Activated naive CD4-positive, alpha-beta T cell treated with Interleukin-2 at 50 U/mL for 16 hours (primary cell): Measurements from ENCODE around the gene MAD1L1.

Source experiments
- DNase-seq: peaks from one replicate; pipeline ENCODE4 v3.0.0-alpha.2; 2020

Gene MAD1L1

GRCh38 chr7:2131341-2131740 is 101.4 kb downstream of the MAD1L1 start:
- DNase-seq: no peak

DNA sequence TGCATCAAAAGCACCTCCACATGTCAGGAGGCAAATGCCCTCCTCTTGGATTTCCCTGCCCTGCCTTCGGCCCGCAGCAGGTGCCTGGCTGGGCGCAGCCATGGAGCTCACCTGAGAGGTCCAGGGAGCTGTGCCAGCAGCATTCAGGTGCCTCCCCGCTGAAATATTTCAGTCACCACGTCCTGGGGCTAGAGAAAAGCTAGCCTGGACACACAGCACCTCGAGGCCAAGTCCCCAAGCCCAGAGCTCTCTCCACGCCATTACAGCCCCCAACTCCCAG is 102.7 kb downstream of the MAD1L1 start:
- no peak for DNase-seq

GRCh38 chr7:2129323-2130095 is 103.2 kb downstream of the MAD1L1 start:
- DNase-seq: no peak

DNA sequence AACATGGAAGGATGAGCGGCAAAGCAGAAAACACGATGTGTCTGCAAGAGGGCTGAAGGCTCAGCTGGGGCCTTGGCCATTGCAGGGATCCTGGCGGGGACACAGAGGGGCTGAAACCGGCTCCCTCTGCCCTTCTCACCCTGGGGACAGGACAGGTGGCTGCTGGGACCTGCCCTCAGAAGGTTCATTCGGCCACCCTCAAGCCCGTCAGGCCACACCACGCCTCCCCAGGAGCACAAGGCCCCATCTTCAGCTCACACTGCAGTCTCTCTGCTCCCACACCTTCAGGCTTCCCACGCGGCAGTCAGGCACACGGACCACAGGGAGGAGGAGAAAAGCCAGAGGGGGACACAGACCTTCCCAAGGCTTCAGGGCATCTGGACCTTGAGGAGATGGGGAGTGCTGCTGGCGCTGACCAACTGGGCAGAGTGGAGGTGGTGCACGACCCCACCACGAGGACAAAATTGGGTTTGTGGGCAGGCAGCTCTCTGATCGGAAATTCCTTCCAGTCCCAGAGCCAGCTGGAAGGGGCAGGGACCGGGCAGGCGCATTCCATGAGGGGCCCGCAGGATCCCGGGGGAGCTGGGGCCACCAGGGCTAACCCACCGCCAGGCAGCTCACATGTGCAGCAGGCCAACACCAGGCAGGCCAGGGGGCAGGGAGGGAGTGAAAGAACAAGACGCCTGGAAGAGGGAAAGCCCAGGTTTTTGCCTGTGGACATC is 104.0 kb downstream of the MAD1L1 start:
- DNase-seq: no peak

DNA sequence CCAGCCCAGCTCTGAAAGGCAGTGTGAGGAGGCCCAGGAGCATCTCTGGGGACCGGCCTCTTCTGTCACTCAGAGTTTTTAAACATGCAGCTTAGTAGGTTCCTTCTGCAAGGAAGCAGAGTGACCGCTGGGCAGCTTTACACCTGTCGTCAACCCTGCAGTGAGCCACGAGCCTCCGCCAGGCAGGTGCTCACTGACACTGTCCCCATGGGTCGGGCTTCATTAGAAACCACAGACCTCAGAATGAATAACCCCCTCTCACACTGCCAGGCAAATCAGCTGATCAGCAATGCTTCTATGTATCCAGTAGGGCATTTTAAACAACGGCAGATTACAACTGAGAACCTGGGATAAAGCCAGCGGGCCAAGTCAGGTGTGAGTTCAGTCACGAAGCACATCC is 106.1 kb downstream of the MAD1L1 start:
- no peak for DNase-seq

DNA sequence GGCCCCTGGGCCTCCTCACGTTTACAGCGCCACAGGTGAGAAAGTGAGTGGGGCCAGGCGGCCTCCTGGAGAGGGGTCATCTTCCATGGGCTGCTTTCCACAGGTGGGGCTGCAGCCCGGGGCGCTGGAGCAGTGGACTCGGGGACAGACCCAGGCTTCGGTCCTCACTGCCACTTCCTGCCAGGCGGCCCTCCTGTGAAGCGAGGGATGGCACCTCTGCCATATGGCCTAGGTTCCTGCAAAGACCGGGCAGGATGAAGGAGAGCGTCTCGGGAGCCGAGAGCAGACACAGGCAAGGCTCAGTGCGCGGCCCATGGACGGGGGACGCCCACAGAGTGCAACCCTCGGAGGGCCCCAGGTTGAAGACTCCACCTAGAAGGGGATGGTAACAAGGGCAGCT is 106.8 kb downstream of the MAD1L1 start:
- no peak for DNase-seq

- DNase-seq: no peak
Measured at GRCh38 chr7:2124604-2125345, 108.0 kb downstream of the MAD1L1 start.

- no peak for DNase-seq
Measured at GRCh38 chr7:2123916-2124315, 108.8 kb downstream of the MAD1L1 start.

DNA sequence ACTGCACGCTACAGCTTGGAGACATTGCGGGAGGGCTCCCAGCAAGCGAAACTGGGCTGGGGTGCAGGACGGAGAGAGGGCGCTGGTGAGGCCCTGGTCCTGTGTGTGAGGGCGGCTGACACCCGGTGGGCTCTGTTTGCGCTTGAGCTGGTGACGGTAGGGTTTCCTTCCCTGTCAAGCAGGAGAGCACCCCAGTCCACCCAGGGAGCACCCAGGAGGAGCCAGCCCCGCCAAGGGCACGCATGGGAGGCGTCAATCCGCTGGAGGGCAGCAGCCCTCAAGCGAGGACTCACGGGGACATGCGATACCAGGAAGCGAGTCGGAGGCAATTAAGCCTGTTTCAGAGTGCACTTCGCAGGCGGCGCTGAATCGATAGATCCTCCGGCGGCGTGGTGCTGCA is 109.4 kb downstream of the MAD1L1 start:
- no peak for DNase-seq

- no peak for DNase-seq
Measured at GRCh38 chr7:2122651-2123050, 110.1 kb downstream of the MAD1L1 start.

GRCh38 chr7:2120841-2121830 is 111.6 kb downstream of the MAD1L1 start:
- DNase-seq: no peak

DNA sequence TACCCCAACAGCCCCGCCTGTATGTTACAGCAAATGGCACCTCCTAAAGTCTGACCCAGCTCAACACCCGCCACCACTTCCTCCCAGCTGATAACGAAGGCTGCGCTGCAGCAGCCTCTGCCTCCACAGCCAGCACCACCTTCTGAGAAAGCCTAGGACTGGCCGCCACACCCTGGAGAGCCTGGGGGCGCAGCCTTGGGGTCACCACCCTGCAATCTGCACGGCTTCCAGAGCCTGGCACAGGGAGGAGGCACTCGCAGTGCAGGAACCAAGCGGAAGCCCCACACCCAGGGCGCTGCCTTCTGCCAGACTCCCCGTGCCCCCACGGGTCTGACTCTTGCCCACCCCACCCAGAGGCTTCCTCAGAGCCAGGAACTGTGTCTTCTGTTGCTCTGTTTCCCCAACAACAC is 112.5 kb downstream of the MAD1L1 start:
- DNase-seq: peak; percentile 36

GRCh38 chr7:2118630-2119190 is 114.0 kb downstream of the MAD1L1 start:
- DNase-seq: no peak

DNA sequence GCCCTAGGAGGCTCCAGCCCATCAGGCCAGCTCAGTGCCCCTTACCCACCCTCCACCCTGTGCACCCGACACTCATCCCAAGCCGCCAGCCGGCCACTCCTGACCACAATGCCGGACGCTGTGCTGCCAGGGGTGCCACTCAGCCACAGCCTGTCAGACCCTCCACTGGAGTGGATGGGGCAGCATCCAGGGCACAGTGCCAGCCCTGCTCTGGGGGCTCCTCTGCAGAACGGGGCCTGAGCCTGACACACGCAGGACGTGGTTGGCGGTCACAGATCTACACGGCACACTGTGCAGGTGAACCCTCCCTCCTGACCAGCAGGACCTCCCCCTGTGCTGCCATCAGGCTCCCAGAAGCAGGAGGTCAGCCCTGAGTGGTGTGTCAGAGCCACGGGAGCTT is 114.7 kb downstream of the MAD1L1 start:
- DNase-seq: no peak

GRCh38 chr7:2117646-2118045 is 115.1 kb downstream of the MAD1L1 start:
- no peak for DNase-seq

DNA sequence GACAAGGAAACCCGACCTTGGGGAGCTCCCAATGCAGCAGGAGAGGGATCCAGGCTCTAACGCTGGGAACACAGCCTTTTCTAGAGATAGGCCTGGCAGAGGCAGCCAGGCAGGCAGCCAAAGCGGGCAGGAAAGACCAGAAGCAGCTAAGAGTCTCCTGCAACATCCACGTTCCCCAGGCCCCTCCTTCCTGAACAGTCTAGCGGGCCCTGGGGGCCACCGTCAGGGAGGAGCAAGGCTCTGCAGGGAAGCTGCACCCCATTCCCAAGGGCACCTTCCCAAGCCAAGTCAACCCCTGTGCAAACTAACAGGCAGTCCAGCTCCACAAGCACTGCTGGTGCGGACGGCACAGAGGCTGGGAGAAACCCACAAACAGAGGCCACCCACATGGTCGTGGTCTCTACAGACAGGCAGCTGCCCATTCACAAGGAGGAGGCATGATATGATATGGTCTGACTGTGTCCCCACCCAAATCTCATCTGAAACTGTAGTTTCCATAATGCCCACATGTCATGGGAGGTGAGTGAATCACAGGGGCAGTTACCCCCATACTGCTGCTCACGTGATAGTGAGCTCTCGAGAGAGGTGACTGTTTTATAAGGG is 115.7 kb downstream of the MAD1L1 start:
- no peak for DNase-seq

DNA sequence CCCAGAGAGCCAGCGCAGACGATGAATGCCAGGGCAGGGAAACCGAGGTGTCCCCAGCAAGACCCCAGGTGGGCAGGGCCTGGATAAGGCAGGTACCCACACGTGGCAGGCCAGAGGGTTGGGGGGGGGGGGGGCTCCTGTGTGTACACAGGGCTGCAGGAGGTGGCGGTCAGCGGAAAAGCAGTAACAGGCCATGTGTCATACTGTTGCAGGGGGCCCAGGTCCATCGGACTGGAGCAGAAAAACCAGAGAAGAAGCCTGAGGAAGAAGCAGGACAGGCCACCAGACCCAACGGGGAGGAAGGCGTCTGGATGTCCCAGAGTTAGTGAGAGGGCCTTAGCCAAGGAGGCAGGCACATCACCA is 116.3 kb downstream of the MAD1L1 start:
- DNase-seq: no peak

- DNase-seq: no peak
Measured at GRCh38 chr7:2115760-2116447, 116.8 kb downstream of the MAD1L1 start.

- no peak for DNase-seq
Measured at GRCh38 chr7:2114926-2115759, 117.6 kb downstream of the MAD1L1 start.

DNA sequence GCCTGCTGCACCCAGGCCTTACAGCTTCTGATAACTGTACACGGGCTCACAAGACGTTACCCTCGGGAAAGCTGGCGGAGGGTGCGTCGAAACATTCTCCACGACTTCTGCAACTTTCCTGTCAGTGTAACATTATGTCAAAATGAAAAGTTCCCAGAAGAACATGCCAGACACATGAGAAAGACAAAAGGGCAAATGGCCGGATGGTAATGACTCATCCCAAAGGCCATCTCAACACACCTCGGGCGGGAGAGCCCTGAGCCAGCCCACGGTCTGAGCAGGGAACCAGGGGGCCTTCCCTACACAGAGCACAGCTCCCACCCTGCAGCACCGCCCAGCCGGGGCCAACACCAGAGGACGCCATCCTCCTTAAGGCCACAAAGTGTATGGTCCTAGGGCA is 118.7 kb downstream of the MAD1L1 start:
- no peak for DNase-seq
